OCI-LY7 (cell line): ENCODE data around the gene TBC1D8.

ENCODE experiments used
- CTCF ChIP-seq: fragments of 200-600 bp; sonication (generic); conservative IDR thresholded peaks from 2 replicates; pipeline ENCODE4 v1.5.1; 2014; ENCODE audit warnings: mild to moderate bottlenecking, antibody characterized with exemption, low read length, moderate library complexity, mixed read lengths
- EZH2phosphoT487 ChIP-seq: fragments of 200-600 bp; sonication (generic); IDR thresholded peaks from 2 replicates; pipeline ENCODE4 v1.6.1; 2018; ENCODE audit warnings: low read depth, borderline replicate concordance, mild to moderate bottlenecking, mixed run types, antibody characterized with exemption, low read length, moderate library complexity, mixed read lengths

GRCh38 chr2:100978582-100979191, 172.5 kb downstream of the TBC1D8 start:
- no peak for TF ChIP-seq CTCF
- TF ChIP-seq EZH2phosphoT487 = no peak
